A673 (cell line): Measurements from ENCODE around the gene PHF2. TPM values are rescaled to one million over a fixed set of nuclear protein-coding genes. Genes with fewer than 3 reads are reported as not detected.

Source experiments
- BruUV-seq: library from RNA; stranded (reverse); fragments of 400-500 nt; replicated peaks from 2 replicates; lab custom pipeline; 2021; lab: Mats Ljungman, UMichigan
- CTCF ChIA-PET: fragments of 300-600 bp; sonication (Branson Sonifier 250); formaldehyde crosslinking; loops from one replicate; lab custom pipeline; 2022; ENCODE audit warnings: antibody characterized with exemption; lab: Charles Lee
- POLR2A ChIA-PET: fragments of 300-600 bp; sonication (Branson Sonifier 250); formaldehyde crosslinking; loops from one replicate; lab custom pipeline; 2022; ENCODE audit warnings: antibody characterized with exemption; ENCODE audit not compliant: low non-redundant PET; lab: Charles Lee
- DNase-seq: peaks from one replicate; pipeline ENCODE4 v3.0.0-alpha.2; 2015; ENCODE audit warnings: low spot score
- H3K27ac ChIP-seq: fragments of 200-600 bp; sonication (generic); 2 replicates; pipeline ENCODE4 v1.5.1; 2016; ENCODE audit warnings: mixed run types, low read depth, mild to moderate bottlenecking, mixed read lengths, antibody characterized with exemption, low read length; ENCODE audit not compliant: poor library complexity, severe bottlenecking
- H3K27me3 ChIP-seq: fragments of 200-600 bp; sonication (generic); replicated peaks from 2 replicates; pipeline ENCODE4 v1.6.1; 2017; ENCODE audit warnings: mixed run types, low read depth, mild to moderate bottlenecking, mixed read lengths, antibody characterized with exemption, low read length; ENCODE audit not compliant: insufficient read depth, poor library complexity
- H3K36me3 ChIP-seq: fragments of 200-600 bp; sonication (generic); 2 replicates; pipeline ENCODE4 v1.6.1; 2016; ENCODE audit warnings: mixed run types, mild to moderate bottlenecking, mixed read lengths, antibody characterized with exemption, low read length; ENCODE audit not compliant: insufficient read depth, poor library complexity, severe bottlenecking
- H3K4me1 ChIP-seq: fragments of 200-600 bp; sonication (generic); 2 replicates; pipeline ENCODE4 v1.6.1; 2017; ENCODE audit warnings: mixed run types, mild to moderate bottlenecking, mixed read lengths, antibody characterized with exemption, low read length; ENCODE audit not compliant: insufficient read depth, poor library complexity, severe bottlenecking
- H3K4me3 ChIP-seq: fragments of 200-600 bp; sonication (generic); 2 replicates; pipeline ENCODE4 v1.5.1; 2016; ENCODE audit warnings: low read depth, mixed run types, mild to moderate bottlenecking, mixed read lengths, low read length; ENCODE audit not compliant: poor library complexity, severe bottlenecking
- H3K9me3 ChIP-seq: fragments of 200-600 bp; sonication (generic); 2 replicates; pipeline ENCODE4 v1.6.1; 2016; ENCODE audit warnings: mixed run types, low read depth, mild to moderate bottlenecking, mixed read lengths, antibody characterized with exemption, low read length; ENCODE audit not compliant: poor library complexity, severe bottlenecking
- CTCF ChIP-seq: fragments of 300-800, 200-600 bp; sonication (generic); conservative IDR thresholded peaks from 2 replicates; pipeline ENCODE4 v1.5.1; 2017; ENCODE audit warnings: low read depth, mild to moderate bottlenecking, antibody characterized with exemption, low read length, moderate library complexity, mixed read lengths
- EZH2 ChIP-seq: fragments of 200-600 bp; sonication (generic); IDR thresholded peaks from 2 replicates; pipeline ENCODE4 v1.6.1; 2017; ENCODE audit warnings: borderline replicate concordance, low read depth, mild to moderate bottlenecking, mixed read lengths, antibody characterized with exemption, low read length; ENCODE audit not compliant: poor library complexity, severe bottlenecking
- intact Hi-C: fragments of 100-400 bp; cut with micrococcal nuclease; formaldehyde crosslinking; loops from one replicate; pipeline ENCODE4 v1.10.0; 2022; ENCODE audit not compliant: unreplicated experiment
- total RNA-seq: library from RNA; stranded (reverse); gene quantifications from 2 replicates; pipeline ENCODE4 v1.2.3, GENCODE V29; 2021

The PHF2 gene
- total RNA-seq, 1 experiment from 2014 or later, result 32.7 TPM

GRCh38 chr9:93617273-93617672, 40.9 kb downstream of the PHF2 start:
- BruUV-seq, result no TSS peak
- Histone ChIP-seq H3K4me3 (no peak overlapping the region), H3K4me1 (no peaks in the 10 kb centered on the region), H3K27ac (no peak overlapping the region), H3K9me3 (no peaks in the 10 kb centered on the region), H3K27me3 (no peaks in the 10 kb centered on the region), H3K36me3 (no peaks in the 10 kb centered on the region)
- TF ChIP-seq EZH2, result no peak
- no peak for TF ChIP-seq CTCF
- ChIA-PET POLR2A (no interaction called here), CTCF (no interaction called here)
- intact Hi-C loops, result no loop called here
- no peak for DNase-seq

- ChIA-PET CTCF (no interaction called here), POLR2A (no interaction called here)
- Histone ChIP-seq H3K4me1 (no peaks in the 10 kb centered on the region), H3K27me3 (no peaks in the 10 kb centered on the region), H3K9me3 (no peaks in the 10 kb centered on the region), H3K27ac (no peak overlapping the region), H3K36me3 (no peaks in the 10 kb centered on the region), H3K4me3 (no peak overlapping the region)
- intact Hi-C loops, result no loop called here
- no peak for DNase-seq
- no peak for TF ChIP-seq CTCF
- TF ChIP-seq EZH2, result no peak
- BruUV-seq, result no TSS peak
Measured at GRCh38 chr9:93619272-93619775, 42.9 kb downstream of the PHF2 start.

- no peaks in the 10 kb centered on the region for H3K4me1 ChIP-seq
- H3K9me3 ChIP-seq, result no peaks in the 10 kb centered on the region
- TF ChIP-seq CTCF (no peak), EZH2 (no peak)
- ChIA-PET CTCF (no interaction called here), POLR2A (no interaction called here)
- H3K4me3 ChIP-seq, result no peak overlapping the region
- no peaks in the 10 kb centered on the region for H3K36me3 ChIP-seq
- no TSS peak for BruUV-seq
- intact Hi-C loops, result no loop called here
- no peak for DNase-seq
- H3K27ac ChIP-seq, result no peak overlapping the region
- H3K27me3 ChIP-seq, result no peaks in the 10 kb centered on the region
Measured at GRCh38 chr9:93620041-93620506, 43.7 kb downstream of the PHF2 start.
